Breast epithelium (tissue), 3 donors: ENCODE measurements around the gene CETN3.

ENCODE experiments used
- CTCF ChIP-seq, 3 donors: fragments of 450-650 bp; IDR thresholded peaks; one replicate each; pipeline ENCODE4 v1.5.1; 2016 to 2017; ENCODE audit warnings: antibody characterized with exemption in 3 of 3, mild to moderate bottlenecking in 3 of 3, moderate library complexity in 3 of 3
- POLR2A ChIP-seq: fragments of 450-650 bp; IDR thresholded peaks from one replicate; pipeline ENCODE4 v1.6.1; 2016; ENCODE audit warnings: antibody characterized with exemption, mild to moderate bottlenecking, moderate library complexity
- POLR2AphosphoS5 ChIP-seq, 3 donors: sonication (generic); formaldehyde crosslinking; IDR thresholded peaks; one replicate each; pipeline ENCODE4 v1.6.1; 2017; ENCODE audit warnings: antibody characterized with exemption in 3 of 3

GRCh38 chr5:90347462-90347861 is 62.1 kb downstream of the CETN3 start:
- TF ChIP-seq CTCF (IDR thresholded peaks at IDR 0.05) (no peak), POLR2A (no peak), POLR2AphosphoS5 (IDR thresholded peaks at IDR 0.05) (no peak)
